HepG2 (cell line): Measurements from ENCODE around the gene METAP2.

Experiments used
- HNRNPK ChIP-seq: fragments of 200-400 bp; formaldehyde crosslinking; IDR thresholded peaks from 2 replicates; pipeline ENCODE4 v1.6.1; 2018; ENCODE audit warnings: low read length, low read depth, moderate library complexity, mild to moderate bottlenecking; ENCODE audit not compliant: poor library complexity, severe bottlenecking
- PRMT3 ChIP-seq: sonication (generic); formaldehyde crosslinking; IDR thresholded peaks from 2 replicates; pipeline ENCODE4 v1.8.1; 2022; ENCODE audit warnings: low read depth, mild to moderate bottlenecking, moderate library complexity, missing genetic modification reagents, borderline replicate concordance
- RAD51 ChIP-seq: fragments of 450-650 bp; IDR thresholded peaks from 2 replicates; pipeline ENCODE4 v1.6.1; 2016; ENCODE audit warnings: borderline replicate concordance
- RFX5 ChIP-seq: IDR thresholded peaks from 2 replicates; pipeline ENCODE4 v1.6.1; 2011; ENCODE audit warnings: low read depth, low read length, improper control_type of control experiment
- YEATS2 ChIP-seq: sonication (generic); formaldehyde crosslinking; IDR thresholded peaks from 2 replicates; pipeline ENCODE4 v1.4.0; 2020; ENCODE audit warnings: missing genetic modification reagents, borderline replicate concordance
- TF ChIP-seq, protein P1 (sequence below): sonication (generic); formaldehyde crosslinking; IDR thresholded peaks from 2 replicates; pipeline ENCODE4 v1.4.0; 2020; ENCODE audit warnings: missing genetic modification reagents
- TF ChIP-seq, protein P2 (sequence below): sonication (generic); formaldehyde crosslinking; IDR thresholded peaks from 2 replicates; pipeline ENCODE4 v1.5.0; 2020; ENCODE audit warnings: mild to moderate bottlenecking, missing genetic modification reagents, moderate library complexity

DNA sequence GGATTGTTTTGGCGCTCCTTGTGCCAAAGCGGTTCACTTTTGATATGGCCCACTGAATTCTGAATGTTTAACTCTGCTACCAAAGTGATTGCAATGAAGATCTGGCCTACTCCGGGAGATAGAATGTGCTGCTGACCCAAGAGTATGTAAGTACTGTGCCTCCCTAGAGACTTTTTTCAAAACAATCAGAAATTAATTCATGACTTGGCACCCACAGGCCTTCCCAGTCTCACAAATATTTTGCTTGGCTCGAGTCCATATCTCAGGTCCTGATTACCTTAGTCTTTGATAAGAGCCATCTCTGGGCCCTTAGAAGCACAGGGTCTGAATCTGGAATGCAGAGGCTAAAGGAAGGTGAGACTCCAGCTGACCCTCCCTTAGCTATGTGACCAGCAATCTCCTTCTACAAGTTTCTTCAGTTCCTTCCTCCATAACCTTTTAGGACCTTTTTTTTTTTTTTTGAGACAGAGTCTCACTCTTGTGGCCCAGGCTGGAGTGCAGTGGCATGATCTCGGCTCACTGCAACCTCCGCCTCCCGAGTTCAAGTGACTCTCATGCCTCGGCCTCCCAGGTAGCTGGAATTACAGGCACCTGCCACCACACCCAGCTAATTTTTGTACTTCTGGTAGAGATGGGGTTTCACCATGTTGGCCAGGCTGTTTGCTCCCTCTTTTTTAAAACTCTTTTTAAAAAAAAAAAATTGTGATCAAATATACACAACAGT lies 49.5 kb upstream of the METAP2 start:
- TF ChIP-seq, protein P1, sequence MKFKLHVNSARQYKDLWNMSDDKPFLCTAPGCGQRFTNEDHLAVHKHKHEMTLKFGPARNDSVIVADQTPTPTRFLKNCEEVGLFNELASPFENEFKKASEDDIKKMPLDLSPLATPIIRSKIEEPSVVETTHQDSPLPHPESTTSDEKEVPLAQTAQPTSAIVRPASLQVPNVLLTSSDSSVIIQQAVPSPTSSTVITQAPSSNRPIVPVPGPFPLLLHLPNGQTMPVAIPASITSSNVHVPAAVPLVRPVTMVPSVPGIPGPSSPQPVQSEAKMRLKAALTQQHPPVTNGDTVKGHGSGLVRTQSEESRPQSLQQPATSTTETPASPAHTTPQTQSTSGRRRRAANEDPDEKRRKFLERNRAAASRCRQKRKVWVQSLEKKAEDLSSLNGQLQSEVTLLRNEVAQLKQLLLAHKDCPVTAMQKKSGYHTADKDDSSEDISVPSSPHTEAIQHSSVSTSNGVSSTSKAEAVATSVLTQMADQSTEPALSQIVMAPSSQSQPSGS (CRISPR knock-in tag): no peak
- TF ChIP-seq, protein P2, sequence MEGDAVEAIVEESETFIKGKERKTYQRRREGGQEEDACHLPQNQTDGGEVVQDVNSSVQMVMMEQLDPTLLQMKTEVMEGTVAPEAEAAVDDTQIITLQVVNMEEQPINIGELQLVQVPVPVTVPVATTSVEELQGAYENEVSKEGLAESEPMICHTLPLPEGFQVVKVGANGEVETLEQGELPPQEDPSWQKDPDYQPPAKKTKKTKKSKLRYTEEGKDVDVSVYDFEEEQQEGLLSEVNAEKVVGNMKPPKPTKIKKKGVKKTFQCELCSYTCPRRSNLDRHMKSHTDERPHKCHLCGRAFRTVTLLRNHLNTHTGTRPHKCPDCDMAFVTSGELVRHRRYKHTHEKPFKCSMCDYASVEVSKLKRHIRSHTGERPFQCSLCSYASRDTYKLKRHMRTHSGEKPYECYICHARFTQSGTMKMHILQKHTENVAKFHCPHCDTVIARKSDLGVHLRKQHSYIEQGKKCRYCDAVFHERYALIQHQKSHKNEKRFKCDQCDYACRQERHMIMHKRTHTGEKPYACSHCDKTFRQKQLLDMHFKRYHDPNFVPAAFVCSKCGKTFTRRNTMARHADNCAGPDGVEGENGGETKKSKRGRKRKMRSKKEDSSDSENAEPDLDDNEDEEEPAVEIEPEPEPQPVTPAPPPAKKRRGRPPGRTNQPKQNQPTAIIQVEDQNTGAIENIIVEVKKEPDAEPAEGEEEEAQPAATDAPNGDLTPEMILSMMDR (CRISPR knock-in tag): no peak
- TF ChIP-seq PRMT3 (no peak), RFX5 (no peak), YEATS2 (CRISPR knock-in tag) (no peak), HNRNPK (no peak), RAD51 (no peak)
